IMR-90 (cell line): ENCODE data around the gene PRKCG. TPM values are rescaled to one million over a fixed set of nuclear protein-coding genes. Genes with fewer than 3 reads are reported as not detected.

Experiments
- ATAC-seq: fragments of 200-7000 bp; cut with Tn5 transposase; 2 replicates; pipeline ENCODE4 v1.9.1; 2020; ENCODE audit warnings: low read depth, mild to moderate bottlenecking, moderate library complexity
- BruUV-seq: library from RNA; stranded (reverse); fragments of 400-500 nt; replicated peaks from 2 replicates; lab custom pipeline; 2021; lab: Mats Ljungman, UMichigan
- CTCF ChIA-PET: fragments of 300-600 bp; formaldehyde crosslinking; extraction: SDS; loops from one replicate; lab custom pipeline; 2021; ENCODE audit warnings: antibody characterized with exemption; lab: Yijun Ruan, JAX
- POLR2A ChIA-PET: fragments of 300-600 bp; sonication (Branson Sonifier 250); formaldehyde crosslinking; loops from one replicate; lab custom pipeline; 2022; ENCODE audit warnings: antibody characterized with exemption; ENCODE audit not compliant: unreplicated experiment; lab: Charles Lee
- DNase-seq: peaks from one replicate; pipeline ENCODE4 v3.0.0; 2013
- H2AFZ ChIP-seq: replicated peaks from 2 replicates; pipeline ENCODE3; 2013; ENCODE audit warnings: low read length, mild to moderate bottlenecking; ENCODE audit not compliant: poor library complexity
- H2AK5ac ChIP-seq: 2 replicates; pipeline ENCODE4 v1.6.1; 2013; ENCODE audit warnings: low read depth, low read length, inconsistent platforms
- H2AK9ac ChIP-seq: replicated peaks from 2 replicates; pipeline ENCODE3; 2013; ENCODE audit warnings: mild to moderate bottlenecking, low read depth, low read length, moderate library complexity; ENCODE audit not compliant: poor library complexity
- H2BK120ac ChIP-seq: 2 replicates; pipeline ENCODE4 v1.6.1; 2013; ENCODE audit warnings: low read depth, low read length, inconsistent platforms
- H2BK15ac ChIP-seq: 3 replicates; pipeline ENCODE4 v1.6.1; 2013; ENCODE audit warnings: low read depth, low read length, inconsistent platforms
- H2BK20ac ChIP-seq: 2 replicates; pipeline ENCODE4 v1.6.1; 2013; ENCODE audit warnings: low read depth, mild to moderate bottlenecking, inconsistent platforms, low read length, moderate library complexity
- H2BK5ac ChIP-seq: 2 replicates; pipeline ENCODE4 v1.6.1; 2013; ENCODE audit warnings: mild to moderate bottlenecking, low read depth, low read length, inconsistent platforms; ENCODE audit not compliant: poor library complexity, severe bottlenecking
- H3K14ac ChIP-seq: replicated peaks from 2 replicates; pipeline ENCODE4 v1.6.1; 2013; ENCODE audit warnings: low read depth, low read length, inconsistent platforms
- H3K18ac ChIP-seq: 2 replicates; pipeline ENCODE4 v1.6.1; 2013; ENCODE audit warnings: low read depth, low read length, control low read depth
- H3K23ac ChIP-seq: 2 replicates; pipeline ENCODE4 v1.6.1; 2013; ENCODE audit warnings: low read depth, low read length, inconsistent platforms
- H3K27ac ChIP-seq: 2 replicates; pipeline ENCODE4 v1.5.1; 2013; ENCODE audit warnings: mild to moderate bottlenecking, control low read depth, low read length; ENCODE audit not compliant: insufficient read depth
- H3K27me3 ChIP-seq: 2 replicates; pipeline ENCODE4 v1.6.1; 2013; ENCODE audit warnings: low read length; ENCODE audit not compliant: control insufficient read depth, insufficient read depth
- H3K36me3 ChIP-seq: 2 replicates; pipeline ENCODE4 v1.6.1; 2013; ENCODE audit warnings: low read length, mixed read lengths; ENCODE audit not compliant: control insufficient read depth, insufficient read depth
- H3K4ac ChIP-seq: 2 replicates; pipeline ENCODE4 v1.6.1; 2013; ENCODE audit warnings: low read depth, low read length, inconsistent platforms
- H3K4me1 ChIP-seq: 2 replicates; pipeline ENCODE4 v1.6.1; 2013; ENCODE audit warnings: low read length, mixed read lengths; ENCODE audit not compliant: control insufficient read depth, insufficient read depth
- H3K4me2 ChIP-seq: 2 replicates; pipeline ENCODE4 v1.6.1; 2013; ENCODE audit warnings: low read depth, mild to moderate bottlenecking, control low read depth, low read length, moderate library complexity
- H3K4me3 ChIP-seq: 2 replicates; pipeline ENCODE4 v1.5.1; 2013; ENCODE audit warnings: low read depth, mild to moderate bottlenecking, control low read depth, low read length, moderate library complexity; ENCODE audit not compliant: insufficient read depth
- H3K56ac ChIP-seq: 2 replicates; pipeline ENCODE4 v1.6.1; 2013; ENCODE audit warnings: low read length, inconsistent platforms; ENCODE audit not compliant: insufficient read depth; ENCODE audit errors: extremely low read depth
- H3K79me1 ChIP-seq, 2 experiments: 2 replicates each; pipeline ENCODE4 v1.6.1; 2013; ENCODE audit warnings: low read length in 2 of 2, inconsistent platforms in 1 of 2, low read depth in 1 of 2
- H3K9ac ChIP-seq: 2 replicates; pipeline ENCODE4 v1.6.1; 2013; ENCODE audit warnings: low read depth, low read length, control low read depth
- H3K9me1 ChIP-seq: 2 replicates; pipeline ENCODE4 v1.6.1; 2013; ENCODE audit warnings: low read length, inconsistent platforms; ENCODE audit not compliant: insufficient read depth
- H3K9me3 ChIP-seq: 2 replicates; pipeline ENCODE4 v1.6.1; 2013; ENCODE audit warnings: low read length; ENCODE audit not compliant: control insufficient read depth, insufficient read depth
- H4K20me1 ChIP-seq: 2 replicates; pipeline ENCODE4 v1.6.1; 2013; ENCODE audit warnings: low read length, inconsistent platforms; ENCODE audit not compliant: insufficient read depth
- H4K5ac ChIP-seq: 2 replicates; pipeline ENCODE4 v1.6.1; 2013; ENCODE audit warnings: mild to moderate bottlenecking, low read depth, low read length, control low read depth
- H4K8ac ChIP-seq, 2 experiments: 2 replicates each; pipeline ENCODE4 v1.6.1; 2013; ENCODE audit warnings: low read depth in 2 of 2, low read length in 2 of 2, control low read depth in 1 of 2, inconsistent platforms in 1 of 2
- H4K91ac ChIP-seq: 2 replicates; pipeline ENCODE4 v1.6.1; 2013; ENCODE audit warnings: low read depth, low read length, inconsistent platforms; ENCODE audit not compliant: insufficient read depth
- BHLHE40 ChIP-seq: fragments of 150-350 bp; IDR thresholded peaks from 2 replicates; pipeline ENCODE4 v1.6.1; 2016; ENCODE audit warnings: mild to moderate bottlenecking, low read depth, low read length
- CEBPB ChIP-seq: IDR thresholded peaks from 2 replicates; pipeline ENCODE4 v1.6.1; 2012; ENCODE audit warnings: low read depth, low read length, improper control_type of control experiment
- CHD1 ChIP-seq: IDR thresholded peaks from 2 replicates; pipeline ENCODE4 v1.6.1; 2012; ENCODE audit warnings: low read depth, low read length, improper control_type of control experiment
- CTCF ChIP-seq: conservative IDR thresholded peaks from 2 replicates; pipeline ENCODE4 v1.5.1; 2012; ENCODE audit warnings: mild to moderate bottlenecking, low read depth, low read length, improper control_type of control experiment
- ELK1 ChIP-seq: fragments of 150-350 bp; IDR thresholded peaks from 2 replicates; pipeline ENCODE4 v1.6.1; 2016; ENCODE audit warnings: low read depth, mild to moderate bottlenecking, low read length, moderate library complexity, borderline replicate concordance
- FOS ChIP-seq: fragments of 150-350 bp; IDR thresholded peaks from 2 replicates; pipeline ENCODE4 v1.6.1; 2016; ENCODE audit warnings: low read depth, low read length
- MAFK ChIP-seq: IDR thresholded peaks from 2 replicates; pipeline ENCODE4 v1.6.1; 2012; ENCODE audit warnings: low read depth, low read length, improper control_type of control experiment
- MAZ ChIP-seq: IDR thresholded peaks from 2 replicates; pipeline ENCODE4 v1.6.1; 2012; ENCODE audit warnings: low read depth, mild to moderate bottlenecking, low read length, improper control_type of control experiment, moderate library complexity, borderline replicate concordance
- MXI1 ChIP-seq: IDR thresholded peaks from 2 replicates; pipeline ENCODE4 v1.6.1; 2012; ENCODE audit warnings: low read depth, mild to moderate bottlenecking, low read length, moderate library complexity, borderline replicate concordance
- NFE2L2 ChIP-seq: fragments of 150-350 bp; IDR thresholded peaks from 2 replicates; pipeline ENCODE4 v1.6.1; 2016; ENCODE audit warnings: low read depth, mild to moderate bottlenecking, low read length
- POLR2A ChIP-seq: IDR thresholded peaks from 2 replicates; pipeline ENCODE4 v1.6.1; 2012; ENCODE audit warnings: mild to moderate bottlenecking, low read depth, low read length
- RAD21 ChIP-seq: IDR thresholded peaks from 2 replicates; pipeline ENCODE4 v1.6.1; 2012; ENCODE audit warnings: low read length, improper control_type of control experiment
- RCOR1 ChIP-seq: IDR thresholded peaks from 2 replicates; pipeline ENCODE4 v1.6.1; 2012; ENCODE audit warnings: mild to moderate bottlenecking, low read length, improper control_type of control experiment; ENCODE audit not compliant: insufficient replicate concordance
- RFX5 ChIP-seq: IDR thresholded peaks from 2 replicates; pipeline ENCODE4 v1.8.0; 2012; ENCODE audit warnings: low read depth, mild to moderate bottlenecking, low read length, moderate library complexity
- SMC3 ChIP-seq: fragments of 150-350 bp; IDR thresholded peaks from 2 replicates; pipeline ENCODE4 v1.6.1; 2016; ENCODE audit warnings: low read depth, mild to moderate bottlenecking, antibody characterized with exemption, low read length, moderate library complexity
- USF2 ChIP-seq: fragments of 150-350 bp; IDR thresholded peaks from 2 replicates; pipeline ENCODE4 v1.6.1; 2017; ENCODE audit warnings: mild to moderate bottlenecking, antibody characterized with exemption, low read length, low read depth
- WGBS, 2 experiments: methylation state at CpG; one replicate each; pipeline versions ENCODE4 v1.1.5 to v1.1.7; 2013; ENCODE audit warnings: missing lambda C conversion rate in 2 of 2; ENCODE audit not compliant: insufficient read length in 1 of 2; ENCODE audit errors: extremely low coverage in 2 of 2; 5-methylcytosine and 5-hydroxymethylcytosine counted together
- dilution Hi-C: fragments of 300-500 bp; cut with HindIII; formaldehyde crosslinking; loops from one replicate; pipeline ENCODE4 v1.14.3; 2018; ENCODE audit warnings: low sequenced_read_pairs; ENCODE audit not compliant: unreplicated experiment
- in situ Hi-C: fragments of 300-500 bp; cut with MboI; formaldehyde crosslinking; loops from 3 replicates; pipeline ENCODE4 v1.14.3; 2019; ENCODE audit warnings: low sequenced_read_pairs, inconsistent platforms, mixed read lengths
- intact Hi-C: fragments of 100-400 bp; cut with micrococcal nuclease; formaldehyde crosslinking; loops from 2 replicates; pipeline ENCODE4 v1.10.0; 2022
- polyA plus RNA-seq, 3 experiments: library from polyadenylated mRNA; depleted of rRNA; stranded (reverse); fragments of >200 nt; gene quantifications; 2 replicates each; pipeline ENCODE4 v1.2.3, GENCODE V29; 2012; ENCODE audit warnings: low replicate concordance in 1 of 3
- total RNA-seq: library from RNA; depleted of rRNA; stranded (reverse); fragments of >200 nt; gene quantifications from 2 replicates; pipeline ENCODE4 v1.2.3, GENCODE V29; 2012

The PRKCG gene
- total and polyA plus RNA-seq, 2 of the 4 experiments (the other 2 are of a cell fraction), result not detected

- Histone ChIP-seq H3K4ac (no peak overlapping the region), H3K4me3 (no peak overlapping the region), H3K9ac (no peak overlapping the region), H3K9me1 (no peaks in the 10 kb centered on the region), H2BK5ac (no peak overlapping the region), H4K20me1 (no peaks in the 10 kb centered on the region), H2BK120ac (no peak overlapping the region), H3K56ac (no peak overlapping the region), H4K8ac (no peak overlapping the region), H4K91ac (no peak overlapping the region), H3K18ac (no peak overlapping the region), H3K27me3 (no peaks in the 10 kb centered on the region), H3K36me3 (no peaks in the 10 kb centered on the region), H3K14ac (no peak overlapping the region), H3K9me3 (no peaks in the 10 kb centered on the region), H2AFZ (no peak overlapping the region), H3K23ac (no peak overlapping the region), H3K79me1 (no peaks in the 10 kb centered on the region), H2BK20ac (no peak overlapping the region), H2BK15ac (no peak overlapping the region), H3K4me1 (0 out of 2 replicates have a peak, but pooled peaks cover 2% of the 10 kb centered on the region), H4K5ac (no peak overlapping the region), H2AK5ac (no peak overlapping the region), H3K4me2 (no peak overlapping the region), H3K27ac (no peak overlapping the region), H2AK9ac (no peak overlapping the region)
- dilution Hi-C loops, result no loop called here
- WGBS, 2 experiments, result 100% methylated on average over 1 of the region's 2 CpGs; no CpG with 5 or more reads in 1 of the 2 experiments
- POLR2A ChIA-PET, result no interaction called here
- in situ Hi-C loops, result no loop called here
- intact Hi-C loops, result no loop called here
- no TSS peak for BruUV-seq
- ATAC-seq, result no peak
- no peak for TF ChIP-seq FOS
- no peak for TF ChIP-seq RAD21
- no peak for TF ChIP-seq POLR2A
- TF ChIP-seq RFX5, result no peak
- TF ChIP-seq NFE2L2, result no peak
- no peak for TF ChIP-seq ELK1
- no peak for TF ChIP-seq MAZ
- no peak for TF ChIP-seq MXI1
- TF ChIP-seq CHD1, result no peak
- no peak for TF ChIP-seq MAFK
- TF ChIP-seq CTCF, result no peak
- no peak for TF ChIP-seq USF2
- no peak for TF ChIP-seq BHLHE40
- TF ChIP-seq SMC3, result no peak
- TF ChIP-seq RCOR1, result no peak
- no peak for TF ChIP-seq CEBPB
- DNase-seq, result no peak
- CTCF ChIA-PET, result interaction anchor here (0.6 to 1.1 kb wide), 4 partner anchors 10 to 548 kb away, joined by 3 to 4 read pairs (median 3); partner anchors contain the start of gene MYADM
These were observed 28.3 kb upstream of the PRKCG start for GRCh38 chr19:53853707-53854106.
